Amniotic epithelial cell (primary cell): ENCODE measurements around the gene NDUFC2.
A peak's percentile ranks its signal among the peaks of the same experiment; 100 is the strongest.
"Not testable (repeated sequence)": the region's sequence is repeated elsewhere in the genome, so short reads cannot be mapped to it uniquely, and the experiment has no call there.

Experiments
- DNase-seq: peaks from one replicate; pipeline ENCODE4 v3.0.0-alpha.2; 2010; ENCODE audit warnings: low read depth

Gene NDUFC2

DNA sequence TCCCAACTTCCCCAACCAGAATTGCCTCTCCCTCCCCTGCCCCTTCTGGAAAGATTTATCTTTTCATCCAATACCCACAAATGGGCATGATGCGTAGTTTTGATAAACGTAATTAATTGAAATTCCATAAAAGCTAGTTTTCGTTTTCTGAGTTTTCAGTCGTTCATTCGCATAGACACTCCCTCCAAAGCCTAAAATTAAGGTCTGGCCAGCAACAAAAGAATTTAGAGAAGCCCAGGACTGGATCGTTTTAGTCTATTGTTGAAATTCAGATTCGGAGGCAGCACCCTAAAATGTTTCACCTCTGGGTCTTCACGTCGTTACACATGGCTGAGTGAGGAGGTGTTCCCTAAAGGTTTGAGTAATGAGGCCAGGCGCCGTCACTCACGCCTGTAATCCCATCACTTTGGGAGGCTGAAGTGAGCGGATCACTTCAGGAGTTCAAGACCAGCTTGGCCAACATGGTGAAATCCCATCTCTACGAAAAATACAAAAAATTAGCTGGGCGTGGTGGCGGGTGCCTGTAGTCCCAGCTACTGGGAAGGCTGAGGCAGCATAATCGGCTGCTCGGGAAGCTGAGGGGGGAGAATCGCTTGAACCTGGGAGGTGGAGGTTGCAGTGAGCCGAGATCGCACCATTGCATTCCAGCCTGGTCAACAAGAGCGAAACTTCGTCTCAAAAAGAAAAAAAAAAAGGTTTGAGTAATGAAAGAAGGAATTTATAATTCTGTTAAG lies 589 bp upstream of the NDUFC2 start:
- no peak for DNase-seq

DNA sequence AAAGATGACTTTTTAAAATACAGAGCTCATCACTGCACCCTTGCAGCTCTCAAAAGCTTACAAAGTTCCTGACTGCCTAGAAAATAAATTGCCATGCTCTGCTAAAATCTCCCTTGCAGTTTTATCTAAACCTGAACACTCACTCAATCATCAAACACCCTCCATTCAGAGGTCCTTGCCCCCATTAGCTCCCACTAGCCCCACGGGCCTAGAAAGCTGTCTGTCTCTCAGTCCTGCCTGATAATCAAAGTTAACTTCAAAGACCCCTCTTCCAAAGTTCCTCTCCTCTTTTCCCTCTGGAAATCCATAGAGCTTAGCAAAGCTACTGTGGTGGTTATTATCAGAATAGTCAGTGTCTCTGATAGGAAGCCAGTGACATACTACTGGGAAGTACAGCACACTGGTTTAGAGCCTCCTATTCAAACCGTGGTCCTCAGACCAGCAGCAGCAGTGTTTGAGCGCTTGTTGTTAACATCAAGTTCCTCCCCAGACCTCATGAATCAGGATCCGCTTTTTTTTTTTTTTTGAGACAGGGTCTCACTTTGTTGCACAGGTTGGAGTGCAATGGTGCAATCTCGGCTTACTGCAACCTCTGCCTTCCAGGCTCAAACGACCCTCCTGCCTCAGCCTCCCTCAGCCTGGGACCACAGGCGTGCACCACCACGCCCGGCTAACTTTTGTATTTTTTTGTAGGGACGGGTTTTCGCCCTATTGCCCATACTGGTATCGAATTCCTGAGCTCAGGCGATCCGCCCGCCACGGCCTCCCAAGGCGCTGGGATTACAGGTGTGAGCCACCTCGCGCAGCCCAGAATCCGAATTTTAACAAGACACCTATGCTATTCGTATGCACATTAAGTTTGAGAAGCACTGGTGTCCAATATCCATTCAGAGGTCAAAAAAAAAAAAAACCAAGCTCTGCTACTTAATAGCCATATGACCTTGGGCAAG lies 1.2 kb downstream of the NDUFC2 start:
- no peak for DNase-seq

GRCh38 chr11:78077592-78077991 lies 2.1 kb downstream of the NDUFC2 start:
- not testable (repeated sequence) for DNase-seq

DNA sequence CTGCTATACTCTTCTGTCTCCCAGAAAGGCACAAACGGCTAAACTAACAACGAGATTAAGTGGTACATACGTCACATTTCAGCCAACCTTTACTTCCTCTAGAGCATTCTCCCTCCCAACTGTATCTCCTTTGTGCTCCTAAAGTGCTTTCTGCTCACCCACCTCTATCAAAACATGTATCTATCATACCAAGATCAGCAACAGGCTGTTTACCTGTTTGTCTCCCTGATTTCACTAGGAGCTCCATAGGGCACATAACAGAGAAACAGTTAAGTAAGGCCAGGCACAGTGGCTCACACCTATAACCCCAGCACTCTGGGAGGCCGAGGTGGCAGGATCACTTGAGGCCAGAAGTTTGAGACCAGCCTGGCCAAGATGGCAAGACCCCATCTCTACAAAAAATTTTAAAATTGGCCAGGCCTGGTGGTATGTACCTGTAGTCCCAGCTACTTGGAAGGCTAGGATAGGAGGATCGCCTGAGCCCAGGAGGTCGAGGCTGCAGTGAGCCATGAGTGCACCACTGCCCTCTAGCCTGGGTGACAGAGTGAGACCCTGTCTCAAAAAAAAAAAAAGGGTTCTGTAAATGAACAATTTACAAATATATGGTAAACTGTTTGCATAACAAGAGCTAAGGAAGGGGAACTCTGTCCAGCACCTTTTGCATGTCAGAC lies 2.8 kb downstream of the NDUFC2 start:
- DNase-seq: no peak

- no peak for DNase-seq
Observed at GRCh38 chr11:78074756-78075155, 4.9 kb downstream of the NDUFC2 start.

- DNase-seq: peak; percentile 30
Observed at GRCh38 chr11:78072455-78072854, 7.2 kb downstream of the NDUFC2 start.

GRCh38 chr11:78071717-78072116 lies 7.9 kb downstream of the NDUFC2 start:
- no peak for DNase-seq

DNA sequence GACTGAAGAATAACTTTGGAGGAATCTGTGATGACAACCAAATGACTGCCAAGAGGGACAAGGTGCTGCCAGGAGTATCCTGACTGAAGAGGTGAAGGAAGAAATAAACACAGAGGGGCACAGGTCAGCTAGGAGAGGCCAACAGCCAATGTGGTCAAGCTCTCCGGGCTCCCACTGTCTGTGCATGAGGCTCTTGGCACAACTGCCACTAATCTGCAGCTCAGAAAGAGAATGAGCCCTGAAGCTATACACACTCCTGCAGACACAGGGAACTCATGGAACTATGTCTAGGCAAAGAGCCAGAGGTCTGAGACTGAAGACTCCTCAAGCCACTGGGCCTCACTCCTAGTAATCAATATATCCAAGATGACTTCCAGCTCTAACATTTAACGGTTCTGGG lies 9.0 kb downstream of the NDUFC2 start:
- DNase-seq: no peak

DNA sequence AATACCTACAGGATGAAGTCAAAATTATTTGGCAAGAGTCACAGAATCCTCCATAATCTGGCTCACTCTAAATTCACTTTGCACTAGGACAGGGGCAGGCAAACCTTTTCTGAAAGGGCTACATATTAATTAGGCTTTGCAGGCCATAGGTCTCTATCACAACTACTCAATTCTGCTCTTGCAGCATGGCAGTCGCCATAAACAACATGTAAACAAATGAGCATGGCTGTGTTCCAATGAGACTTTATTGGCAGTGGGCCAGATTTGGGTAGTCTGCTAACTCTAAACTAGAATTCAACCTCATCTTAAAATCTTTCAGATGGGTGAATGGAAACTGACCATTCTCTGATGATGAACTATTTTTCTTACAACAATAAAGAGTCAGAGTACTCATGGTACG lies 10.2 kb downstream of the NDUFC2 start:
- no peak for DNase-seq

DNA sequence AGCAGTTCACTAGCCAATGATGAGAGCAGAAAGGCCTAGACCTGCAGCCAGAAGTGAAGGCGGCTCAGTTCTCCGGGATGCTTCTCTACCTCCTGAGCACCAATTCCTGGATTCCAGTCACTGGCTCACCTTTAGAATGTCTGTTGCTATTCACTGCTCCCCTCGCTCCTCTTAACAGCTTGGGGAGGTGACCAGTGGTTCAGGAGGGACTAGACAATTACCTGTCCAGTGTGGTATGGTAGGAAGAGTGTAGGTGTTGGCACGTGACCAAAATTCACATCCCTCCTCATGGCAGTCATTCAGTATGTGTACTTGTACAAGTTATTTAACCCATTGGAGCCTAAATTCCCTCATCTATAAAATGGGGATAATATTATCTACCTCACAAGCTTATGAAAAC lies 12.0 kb downstream of the NDUFC2 start:
- no peak for DNase-seq

- peak; percentile 35 for DNase-seq
Observed at GRCh38 chr11:78066471-78066870, 13.2 kb downstream of the NDUFC2 start.

- no peak for DNase-seq
Observed at GRCh38 chr11:78065203-78065602, 14.5 kb downstream of the NDUFC2 start.

- DNase-seq: no peak
Observed at GRCh38 chr11:78063440-78064181, 16.1 kb downstream of the NDUFC2 start, which contains the start of gene THRSP. Gene THRSP, plus strand, starts transcription at chr11:78063861. Its CDS starts 21 bp downstream, at chr11:78063882.

DNA sequence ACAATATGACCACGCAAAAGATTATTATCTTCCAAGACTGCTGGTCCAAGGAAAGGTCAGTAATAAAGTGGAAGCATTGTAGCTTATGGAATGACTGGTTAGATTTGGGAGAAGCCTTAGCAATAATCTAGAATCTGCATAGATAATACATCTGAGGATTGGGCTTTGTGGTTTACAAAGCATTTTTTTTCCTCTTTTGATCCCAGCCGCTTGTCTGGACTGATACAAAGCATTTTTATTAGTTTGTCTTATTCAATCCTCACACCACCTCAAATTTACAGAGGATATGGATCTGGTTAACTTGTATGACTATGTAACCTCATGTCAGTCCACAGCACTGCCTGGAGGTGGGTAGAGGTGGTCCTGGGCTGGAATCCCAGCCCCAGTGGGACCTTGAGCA lies 17.0 kb downstream of the NDUFC2 start:
- DNase-seq: no peak

DNA sequence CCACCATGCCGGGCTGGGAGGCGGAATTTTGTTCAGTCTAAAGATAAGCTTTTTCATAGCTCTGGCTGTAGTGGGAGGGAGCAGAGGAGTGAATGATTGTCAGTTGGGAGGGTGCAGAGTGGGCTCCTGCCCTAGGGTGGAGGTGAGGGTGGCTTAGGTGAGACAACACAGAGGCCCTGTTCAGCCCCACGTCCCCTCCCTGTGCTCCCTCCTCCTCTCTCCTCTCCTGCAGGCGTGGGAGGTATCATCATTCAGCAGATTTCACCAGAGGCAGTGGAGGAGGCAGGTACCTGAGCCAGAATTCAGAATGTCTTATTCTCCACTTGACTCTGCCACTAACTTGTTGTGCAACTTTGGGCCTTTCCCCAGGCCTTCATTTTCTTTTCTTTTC lies 17.7 kb downstream of the NDUFC2 start:
- DNase-seq: peak; percentile 76

- DNase-seq: no peak
Observed at GRCh38 chr11:78061088-78061920, 18.4 kb downstream of the NDUFC2 start.

DNA sequence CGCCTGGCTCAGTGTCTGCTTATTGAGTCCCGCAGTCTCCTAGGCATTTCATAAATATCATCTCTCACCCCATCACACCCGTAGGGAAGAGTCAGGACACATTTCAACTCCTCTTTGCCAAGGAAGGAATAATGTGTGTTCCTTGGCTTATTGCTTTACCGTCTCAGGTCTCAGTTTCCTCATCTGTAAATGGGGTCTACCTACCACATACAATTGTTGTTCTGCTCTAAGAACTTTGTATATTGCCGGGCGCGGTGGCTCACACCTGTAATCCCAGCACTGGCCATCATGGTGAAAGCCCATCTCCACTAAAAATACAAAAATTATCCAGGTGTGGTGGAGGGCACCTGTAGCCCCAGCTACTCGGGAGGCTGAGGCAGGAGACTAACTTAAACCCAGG lies 19.1 kb downstream of the NDUFC2 start:
- no peak for DNase-seq

DNA sequence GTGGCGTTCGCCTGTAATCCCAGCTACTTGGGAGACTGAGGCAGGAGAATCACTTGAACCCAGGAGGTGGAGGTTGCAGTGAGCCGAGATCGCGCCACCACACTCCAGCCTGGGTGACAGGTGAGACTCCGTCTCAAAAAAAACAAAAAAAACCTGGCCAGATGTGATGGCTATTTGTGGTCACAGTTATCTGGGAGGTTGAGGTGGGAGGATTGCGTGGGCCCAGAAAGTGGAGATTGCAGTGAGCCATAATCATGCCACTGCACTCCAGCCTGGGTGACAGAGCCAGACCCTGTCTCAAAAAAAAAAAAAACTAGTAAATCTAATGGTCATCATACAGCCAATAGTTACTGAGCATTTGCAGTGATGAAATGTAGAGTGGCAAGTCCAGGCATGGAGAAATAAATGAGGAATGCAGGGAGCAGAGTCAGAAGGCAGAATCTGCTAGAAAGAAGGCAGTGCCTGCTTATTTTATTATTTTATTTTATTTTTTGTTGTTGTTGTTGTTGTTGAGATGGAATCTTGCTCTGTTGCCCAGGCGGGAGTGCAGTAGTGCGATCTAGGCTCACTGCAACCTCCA lies 19.8 kb downstream of the NDUFC2 start:
- DNase-seq: not testable (repeated sequence)

- no peak for DNase-seq
Observed at GRCh38 chr11:78057462-78058055, 22.1 kb downstream of the NDUFC2 start.

DNA sequence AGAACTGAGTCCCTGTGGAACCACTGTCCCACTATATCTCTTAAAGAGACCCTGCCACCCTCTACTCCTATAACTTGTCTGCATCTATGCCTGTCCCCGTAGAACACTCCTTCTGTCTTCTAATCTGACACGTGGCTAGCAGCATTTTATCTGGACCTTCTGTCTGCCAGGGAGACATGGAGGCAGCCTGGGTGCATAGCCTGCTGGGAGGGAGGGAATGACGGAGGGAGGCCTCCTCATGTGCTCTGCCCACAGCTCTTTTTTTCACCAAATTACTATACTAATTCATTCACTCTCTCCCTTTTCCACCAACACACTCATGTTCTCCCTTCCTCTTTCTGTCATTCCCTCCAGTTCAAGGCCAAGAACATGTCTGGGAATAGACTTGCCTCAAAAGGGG lies 23.6 kb downstream of the NDUFC2 start:
- DNase-seq: no peak
